GF-D8 (cell line): Measurements from ENCODE around the gene KLLN.
A peak's percentile ranks its signal among the peaks of the same experiment; 100 is the strongest.
"Not testable (repeated sequence)": the region's sequence is repeated elsewhere in the genome, so short reads cannot be mapped to it uniquely, and the experiment has no call there.

Source experiments
- DNase-seq: peaks from one replicate; lab custom pipeline; 2025; lab: John Stamatoyannopoulos, UW

The KLLN gene

DNA sequence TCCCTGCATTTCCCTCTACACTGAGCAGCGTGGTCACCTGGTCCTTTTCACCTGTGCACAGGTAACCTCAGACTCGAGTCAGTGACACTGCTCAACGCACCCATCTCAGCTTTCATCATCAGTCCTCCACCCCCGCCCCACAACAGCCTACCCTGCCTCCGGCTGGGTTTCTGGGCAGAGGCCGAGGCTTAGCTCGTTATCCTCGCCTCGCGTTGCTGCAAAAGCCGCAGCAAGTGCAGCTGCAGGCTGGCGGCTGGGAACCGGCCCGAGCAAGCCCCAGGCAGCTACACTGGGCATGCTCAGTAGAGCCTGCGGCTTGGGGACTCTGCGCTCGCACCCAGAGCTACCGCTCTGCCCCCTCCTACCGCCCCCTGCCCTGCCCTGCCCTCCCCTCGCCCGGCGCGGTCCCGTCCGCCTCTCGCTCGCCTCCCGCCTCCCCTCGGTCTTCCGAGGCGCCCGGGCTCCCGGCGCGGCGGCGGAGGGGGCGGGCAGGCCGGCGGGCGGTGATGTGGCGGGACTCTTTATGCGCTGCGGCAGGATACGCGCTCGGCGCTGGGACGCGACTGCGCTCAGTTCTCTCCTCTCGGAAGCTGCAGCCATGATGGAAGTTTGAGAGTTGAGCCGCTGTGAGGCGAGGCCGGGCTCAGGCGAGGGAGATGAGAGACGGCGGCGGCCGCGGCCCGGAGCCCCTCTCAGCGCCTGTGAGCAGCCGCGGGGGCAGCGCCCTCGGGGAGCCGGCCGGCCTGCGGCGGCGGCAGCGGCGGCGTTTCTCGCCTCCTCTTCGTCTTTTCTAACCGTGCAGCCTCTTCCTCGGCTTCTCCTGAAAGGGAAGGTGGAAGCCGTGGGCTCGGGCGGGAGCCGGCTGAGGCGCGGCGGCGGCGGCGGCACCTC, at the start of gene KLLN, which contains the start of gene PTEN:
KLLN (minus strand) TSS at position 481 of the 891 bp plus-strand sequence. CDS start 1,046 bp downstream, outside the sequence.
PTEN (plus strand) TSS at position 573 of the 891 bp plus-strand sequence. CDS start 845 bp downstream, outside the sequence.
- peak; percentile 74 for DNase-seq

- DNase-seq: not testable (repeated sequence)
Observed at GRCh38 chr10:87903396-87903795, 40.1 kb upstream of the KLLN start.

DNA sequence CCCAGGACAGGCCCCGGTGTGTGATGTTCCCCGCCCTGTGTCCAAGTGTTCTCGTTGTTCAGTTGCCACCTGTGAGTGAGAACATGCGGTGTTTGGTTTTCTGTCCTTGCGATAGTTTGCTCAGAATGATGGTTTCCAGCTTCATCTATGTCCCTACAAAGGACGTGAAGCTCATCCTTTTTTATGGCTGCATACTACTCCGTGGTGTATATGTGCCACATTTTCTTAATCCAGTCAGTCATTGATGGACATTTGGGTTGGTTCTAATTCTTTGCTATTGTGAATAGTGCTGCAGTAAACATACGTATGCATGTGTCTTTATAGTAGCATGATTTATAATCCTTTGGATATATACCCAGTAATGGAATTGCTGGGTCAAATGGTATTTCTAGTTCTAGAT, 34.6 kb upstream of the KLLN start:
- not testable (repeated sequence) for DNase-seq

DNA sequence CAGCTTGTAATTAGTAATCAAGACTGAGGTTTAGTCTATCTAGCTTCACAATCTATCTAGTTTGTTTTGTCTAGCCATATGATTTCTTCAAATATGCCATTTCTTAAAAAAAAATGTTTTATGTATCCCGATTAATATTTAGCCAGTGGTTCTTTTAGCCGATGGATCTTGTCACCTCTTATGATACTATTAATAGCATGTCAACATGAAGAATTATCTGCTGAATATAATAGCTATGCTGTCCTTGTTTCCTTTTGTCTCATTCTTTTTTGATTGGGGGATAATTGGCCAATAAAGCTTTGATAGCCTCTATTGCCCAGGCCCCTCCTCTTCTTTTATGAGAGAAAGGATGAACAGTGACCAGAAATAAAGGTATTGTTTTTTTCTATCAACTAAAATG, 32.9 kb upstream of the KLLN start:
- DNase-seq: no peak

GRCh38 chr10:87895430-87895829, 32.1 kb upstream of the KLLN start:
- no peak for DNase-seq

DNA sequence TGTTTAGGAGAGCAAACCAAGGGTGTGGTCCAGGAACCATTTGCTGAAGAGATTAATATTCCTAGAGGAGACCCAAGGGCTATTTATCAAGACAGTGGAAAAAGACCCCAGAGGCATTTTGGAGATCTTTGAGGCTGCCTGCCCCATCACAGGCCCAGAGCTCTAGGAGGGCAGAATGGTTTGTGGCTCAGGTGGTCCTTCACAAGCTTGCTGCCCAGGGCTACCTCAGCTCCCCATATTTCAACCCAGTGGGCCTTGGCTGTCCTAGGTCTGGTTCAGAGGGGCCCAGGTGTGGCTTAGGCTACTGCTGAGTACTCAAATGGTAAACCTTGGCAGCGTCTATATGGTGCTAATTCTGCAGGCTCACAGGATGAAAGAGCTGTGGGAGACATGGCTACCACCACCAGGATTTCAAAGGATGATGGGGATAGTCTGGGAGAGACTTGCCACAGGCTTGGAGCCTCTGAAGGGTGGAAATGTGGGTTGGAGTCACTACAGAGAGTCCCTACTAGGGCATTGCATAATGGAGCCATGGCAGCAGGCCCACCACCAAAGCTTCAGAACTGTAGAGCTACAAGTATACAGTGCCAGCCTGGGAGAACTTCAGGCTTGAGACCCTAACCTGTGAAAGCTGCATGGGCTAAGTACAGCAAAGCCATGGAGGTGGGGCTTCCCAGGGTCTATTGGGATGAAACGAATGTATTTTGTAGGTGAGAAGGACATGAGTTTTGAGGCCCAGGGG, 24.4 kb upstream of the KLLN start:
- DNase-seq: no peak

DNA sequence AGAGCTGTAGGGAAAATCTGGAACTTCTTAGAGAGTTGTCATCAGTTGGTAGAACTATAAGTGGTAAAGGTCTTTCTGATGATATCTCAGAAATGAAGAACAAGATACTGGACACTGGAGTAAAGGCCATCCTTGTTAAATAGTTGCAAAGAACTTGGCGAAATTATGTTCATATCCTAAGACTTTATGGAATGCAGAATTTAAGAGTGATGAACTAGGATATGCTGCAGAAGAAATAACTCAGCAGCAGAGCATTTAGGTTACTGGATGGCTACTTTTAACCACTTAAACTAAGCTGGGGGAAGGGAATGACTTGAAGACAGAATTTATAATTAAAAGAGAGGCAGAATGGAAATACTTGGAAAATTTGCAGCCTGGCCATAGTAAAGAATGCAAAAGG, 23.8 kb upstream of the KLLN start:
- no peak for DNase-seq

- DNase-seq: no peak
Observed at GRCh38 chr10:87886635-87887034, 23.3 kb upstream of the KLLN start.

DNA sequence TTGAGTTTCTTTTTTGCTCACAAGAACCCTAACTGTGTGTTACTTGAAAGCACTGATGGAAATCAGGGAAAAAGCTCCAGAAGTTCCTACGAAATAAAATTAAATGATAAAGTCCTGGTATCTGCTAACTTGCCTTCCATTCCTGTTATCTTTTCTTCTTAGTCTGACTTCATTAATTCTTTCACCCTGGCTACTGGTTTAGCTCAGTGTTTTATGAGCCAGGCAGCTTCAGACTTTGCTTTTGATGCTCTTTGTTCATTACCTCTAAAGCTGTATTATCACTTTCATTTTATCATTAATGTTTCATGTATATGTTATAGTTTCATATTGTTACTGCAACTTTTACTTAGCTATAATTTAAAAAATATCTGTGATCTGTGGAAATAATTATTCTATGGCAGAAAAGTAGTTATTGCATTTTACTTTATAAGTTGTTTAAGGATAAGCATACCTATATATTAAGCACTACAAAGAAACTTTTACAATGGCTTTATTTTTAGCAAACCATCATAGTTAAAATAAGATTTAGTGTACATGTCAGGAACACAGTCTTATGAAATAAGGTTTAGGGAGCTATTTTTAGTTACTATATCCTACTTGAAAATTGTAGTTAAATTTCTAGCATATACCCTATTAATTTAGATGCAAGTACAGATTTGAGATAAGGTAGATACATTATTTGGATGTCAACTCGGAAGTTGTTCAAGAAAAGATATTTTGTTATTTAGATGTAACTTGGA, 19.4 kb upstream of the KLLN start:
- DNase-seq: no peak

- DNase-seq: not testable (repeated sequence)
Observed at GRCh38 chr10:87881373-87882059, 18.2 kb upstream of the KLLN start.

GRCh38 chr10:87880336-87880735, 17.0 kb upstream of the KLLN start:
- DNase-seq: no peak

DNA sequence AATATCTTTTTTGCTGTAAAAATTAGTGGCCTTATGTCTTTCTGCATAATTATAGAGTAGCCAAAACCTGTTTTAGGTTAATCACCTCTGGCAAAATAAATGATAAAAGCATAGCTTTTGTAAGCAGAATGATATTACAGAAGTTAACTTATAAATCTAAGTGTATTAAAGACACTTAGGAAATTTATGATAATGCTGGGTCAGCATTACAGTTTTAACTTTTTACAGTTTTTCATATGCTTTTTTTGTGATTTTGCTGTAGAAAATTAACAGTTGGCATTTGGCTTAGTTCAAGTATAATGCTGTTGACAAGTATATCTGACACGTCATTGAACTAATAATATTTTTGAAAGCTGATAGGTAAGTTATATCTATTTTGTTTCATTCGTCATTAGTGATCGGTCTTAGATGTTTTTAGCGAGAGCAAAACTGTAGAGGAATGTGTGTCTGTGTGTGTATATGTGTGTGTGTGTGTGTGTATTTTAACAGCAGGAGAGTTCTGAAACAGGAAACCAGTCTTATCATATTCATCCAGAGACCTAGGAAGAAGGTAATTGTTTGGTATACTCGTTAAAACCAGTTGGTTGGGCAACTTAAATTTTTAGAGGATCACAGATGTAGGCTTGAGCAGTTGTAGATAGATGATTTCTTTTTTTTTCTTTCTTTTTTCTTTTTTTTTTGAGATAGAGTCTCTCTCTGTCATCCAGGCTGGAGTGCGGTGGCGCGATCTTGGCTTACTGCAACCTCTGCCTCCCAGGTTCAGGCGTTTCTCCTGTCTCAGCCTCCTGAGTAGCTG, 15.5 kb upstream of the KLLN start:
- DNase-seq: peak; percentile 97

- DNase-seq: no peak
Observed at GRCh38 chr10:87875929-87876571, 12.7 kb upstream of the KLLN start.

DNA sequence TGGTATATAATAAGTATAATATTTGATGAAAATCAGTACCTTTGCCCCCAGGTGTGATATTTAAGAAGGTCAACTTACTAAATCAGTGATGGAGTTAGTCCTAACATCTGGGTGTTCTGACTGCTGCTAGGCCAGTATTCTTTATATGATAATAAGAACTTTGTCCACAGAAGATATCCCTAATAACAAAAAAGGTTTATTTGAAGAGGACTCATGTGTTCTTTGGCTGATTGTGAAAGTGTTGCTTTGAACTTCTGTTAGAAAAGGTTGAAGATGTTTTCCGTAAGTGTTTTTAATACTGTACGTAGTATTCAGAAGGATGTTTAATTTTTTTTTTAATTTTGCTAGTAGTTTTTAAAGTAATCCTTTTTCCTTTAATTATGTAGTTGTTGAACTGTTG, 10.3 kb upstream of the KLLN start:
- DNase-seq: no peak

- DNase-seq: no peak
Observed at GRCh38 chr10:87872828-87873227, 9.5 kb upstream of the KLLN start.

GRCh38 chr10:87869773-87870551, 6.6 kb upstream of the KLLN start:
- no peak for DNase-seq

DNA sequence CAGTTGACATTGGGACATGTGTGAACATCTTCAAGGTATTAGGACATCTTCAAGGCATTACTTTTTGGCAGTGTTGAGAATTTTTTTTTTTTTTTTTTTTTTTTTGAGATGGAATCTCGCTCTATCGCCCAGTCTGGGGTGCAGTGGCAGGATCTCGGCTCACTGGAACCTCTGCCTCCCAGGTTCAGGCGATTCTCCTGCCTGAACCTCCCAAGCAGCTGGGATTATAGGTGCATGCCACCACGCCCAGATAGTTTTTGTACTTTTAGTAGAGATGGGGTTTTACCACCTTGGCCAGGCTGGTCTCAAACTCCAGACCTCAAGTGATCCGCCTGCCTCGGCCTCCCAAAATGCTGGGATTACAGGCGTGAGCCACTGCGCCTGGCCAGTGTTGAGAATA, 5.8 kb upstream of the KLLN start:
- DNase-seq: not testable (repeated sequence)

- DNase-seq: no peak
Observed at GRCh38 chr10:87868277-87868676, 4.9 kb upstream of the KLLN start.

DNA sequence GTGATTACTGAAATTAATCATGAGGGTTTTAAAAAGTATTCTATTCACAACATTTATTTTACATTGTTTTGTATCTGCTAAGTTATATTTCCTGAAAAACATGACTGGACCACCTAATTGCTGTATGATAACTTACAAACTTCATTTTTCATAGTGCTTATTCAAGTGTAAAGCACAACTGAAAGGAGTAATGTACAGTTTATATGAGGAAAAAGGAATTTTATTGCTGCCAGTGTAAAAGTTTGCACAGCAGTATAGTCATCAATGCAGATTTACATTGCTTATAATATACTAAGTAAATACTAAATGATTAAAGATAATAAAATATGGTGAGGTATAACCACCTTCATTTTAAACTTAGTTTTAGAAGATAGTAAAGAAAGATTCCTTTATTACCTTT, 4.1 kb upstream of the KLLN start:
- no peak for DNase-seq
